Bronchial epithelial cell (primary cell): ENCODE measurements around the gene IQSEC1. TPM values are rescaled to one million over a fixed set of nuclear protein-coding genes. Genes with fewer than 3 reads are reported as not detected.

ENCODE experiments used
- DNase-seq: peaks from one replicate; pipeline ENCODE4 v3.0.0-alpha.2; 2010; ENCODE audit warnings: low read depth
- FAIRE-seq: peaks from 2 replicates; lab custom pipeline; 2011; peaks lifted over from hg19 to GRCh38; lab: Jason Lieb, UNC
- H3K27me3 ChIP-seq: 2 replicates; pipeline ENCODE4 v1.5.1; 2011; ENCODE audit warnings: low read length; ENCODE audit not compliant: control insufficient read depth, insufficient read depth
- H3K36me3 ChIP-seq: 2 replicates; pipeline ENCODE4 v1.5.1; 2011; ENCODE audit warnings: low read length; ENCODE audit not compliant: control insufficient read depth, insufficient read depth
- H3K4me3 ChIP-seq: 2 replicates; pipeline ENCODE4 v1.5.1; 2011; ENCODE audit warnings: mild to moderate bottlenecking, low read depth, low read length, control low read depth
- total RNA-seq: library from RNA; depleted of rRNA; stranded (reverse); fragments of >200 nt; gene quantifications from 2 replicates; pipeline ENCODE4 v1.2.1, GENCODE V29; 2014
- TF ChIP-seq, protein P1 (sequence below): IDR thresholded peaks from 2 replicates; pipeline ENCODE4 v1.5.1; 2011; ENCODE audit warnings: mild to moderate bottlenecking, moderate library complexity, low read length, control low read depth, inconsistent platforms; ENCODE audit not compliant: insufficient read depth, severe bottlenecking

IQSEC1 gene
- total RNA-seq, 1 donor from 2014 or later: 6.6 TPM

DNA sequence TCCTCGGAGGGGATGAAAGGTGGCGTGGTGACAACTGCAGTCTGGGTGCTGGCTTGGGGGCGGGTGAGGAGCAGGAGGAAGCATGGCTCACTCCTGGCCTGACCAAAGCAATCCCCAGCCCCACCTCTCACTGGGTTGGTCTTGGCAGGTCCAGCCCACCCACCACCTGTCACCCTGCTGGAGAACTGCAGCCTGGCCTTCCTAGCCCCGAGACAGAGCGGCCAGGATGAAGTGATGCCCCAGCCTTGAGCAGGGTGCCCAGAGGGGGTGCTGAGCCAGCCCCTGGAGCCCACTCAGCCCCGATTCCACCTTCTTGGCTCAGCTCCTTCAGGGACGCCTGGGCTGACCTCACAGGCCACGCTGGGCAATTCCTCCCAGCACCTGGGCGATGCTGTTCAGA, 89.9 kb downstream of the IQSEC1 start:
- no peak for FAIRE-seq
- H3K27me3 ChIP-seq: peaks cover 5% of the 10 kb centered on the region
- no peak for DNase-seq
- TF ChIP-seq, protein P1, sequence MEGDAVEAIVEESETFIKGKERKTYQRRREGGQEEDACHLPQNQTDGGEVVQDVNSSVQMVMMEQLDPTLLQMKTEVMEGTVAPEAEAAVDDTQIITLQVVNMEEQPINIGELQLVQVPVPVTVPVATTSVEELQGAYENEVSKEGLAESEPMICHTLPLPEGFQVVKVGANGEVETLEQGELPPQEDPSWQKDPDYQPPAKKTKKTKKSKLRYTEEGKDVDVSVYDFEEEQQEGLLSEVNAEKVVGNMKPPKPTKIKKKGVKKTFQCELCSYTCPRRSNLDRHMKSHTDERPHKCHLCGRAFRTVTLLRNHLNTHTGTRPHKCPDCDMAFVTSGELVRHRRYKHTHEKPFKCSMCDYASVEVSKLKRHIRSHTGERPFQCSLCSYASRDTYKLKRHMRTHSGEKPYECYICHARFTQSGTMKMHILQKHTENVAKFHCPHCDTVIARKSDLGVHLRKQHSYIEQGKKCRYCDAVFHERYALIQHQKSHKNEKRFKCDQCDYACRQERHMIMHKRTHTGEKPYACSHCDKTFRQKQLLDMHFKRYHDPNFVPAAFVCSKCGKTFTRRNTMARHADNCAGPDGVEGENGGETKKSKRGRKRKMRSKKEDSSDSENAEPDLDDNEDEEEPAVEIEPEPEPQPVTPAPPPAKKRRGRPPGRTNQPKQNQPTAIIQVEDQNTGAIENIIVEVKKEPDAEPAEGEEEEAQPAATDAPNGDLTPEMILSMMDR: no peak
- no peaks in the 10 kb centered on the region for H3K36me3 ChIP-seq
- H3K4me3 ChIP-seq: no peak overlapping the region

DNA sequence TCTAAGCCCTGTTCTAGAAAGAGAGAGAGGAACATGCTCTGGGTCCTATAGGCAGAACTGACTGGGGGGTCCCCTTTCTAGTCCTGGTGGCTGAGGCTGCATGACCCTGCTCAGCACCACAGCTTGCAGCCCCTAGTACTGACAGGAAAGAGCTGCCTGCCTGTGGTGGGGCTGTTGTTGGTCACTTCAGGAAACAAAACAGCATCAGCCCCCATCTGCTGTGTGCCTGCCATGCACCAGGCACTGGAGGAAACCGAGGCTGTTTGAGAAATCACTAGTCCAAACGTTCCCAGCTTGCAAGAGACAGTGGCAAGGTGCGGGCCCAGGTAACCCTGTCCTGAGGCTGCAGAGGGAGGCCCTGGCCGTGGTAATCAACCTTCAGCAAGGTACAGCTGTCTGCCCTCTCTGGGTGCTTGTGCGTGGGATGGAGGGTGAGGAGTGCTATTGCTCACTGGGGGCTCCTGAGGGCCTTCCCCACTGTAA, 90.6 kb downstream of the IQSEC1 start:
- H3K27me3 ChIP-seq: peaks cover 5% of the 10 kb centered on the region
- DNase-seq: no peak
- no peaks in the 10 kb centered on the region for H3K36me3 ChIP-seq
- H3K4me3 ChIP-seq: no peak overlapping the region
- no peak for FAIRE-seq
- TF ChIP-seq, protein P1: no peak

GRCh38 chr3:12981306-12982275, 91.6 kb downstream of the IQSEC1 start:
- Histone ChIP-seq H3K27me3 (peaks cover 5% of the 10 kb centered on the region), H3K4me3 (no peak overlapping the region), H3K36me3 (no peaks in the 10 kb centered on the region)
- TF ChIP-seq, protein P1: no peak
- no peak for DNase-seq
- no peak for FAIRE-seq

DNA sequence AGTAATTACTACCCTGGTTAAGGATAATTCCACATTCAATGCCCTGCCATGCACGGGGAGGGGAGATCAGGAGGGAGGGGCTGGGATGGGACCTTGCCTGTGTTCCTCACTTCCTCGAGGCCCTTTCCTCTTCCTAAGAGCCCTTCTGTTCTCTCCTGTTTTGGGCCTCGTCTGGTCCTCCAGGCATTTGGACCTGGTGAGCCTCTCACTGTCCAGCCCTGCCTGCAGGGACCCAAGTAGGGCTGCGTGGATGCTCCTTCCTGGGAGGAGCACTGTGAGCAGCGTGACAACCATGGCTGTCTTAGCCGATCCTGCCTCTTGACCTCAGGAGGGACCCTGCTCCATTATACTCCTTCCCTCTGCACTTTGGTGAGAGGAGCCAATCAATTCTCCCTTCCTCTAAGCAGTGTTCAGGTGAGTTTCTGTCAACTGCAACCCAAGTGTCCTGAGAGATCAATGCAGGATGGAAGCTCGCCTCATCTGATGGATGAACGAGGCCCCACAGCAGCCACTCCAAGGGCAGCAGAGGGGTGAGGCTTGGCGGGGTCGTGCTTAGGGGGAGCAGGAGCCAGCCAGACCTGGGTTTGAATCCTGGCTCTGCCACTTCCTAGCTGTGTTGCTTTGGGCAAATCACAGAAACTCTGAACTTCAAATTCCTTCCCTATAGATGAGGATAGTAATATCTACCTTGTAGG, 92.5 kb downstream of the IQSEC1 start:
- DNase-seq (no peak), FAIRE-seq (no peak)
- TF ChIP-seq, protein P1: no peak
- Histone ChIP-seq H3K27me3 (peaks cover 5% of the 10 kb centered on the region), H3K4me3 (no peak overlapping the region), H3K36me3 (no peaks in the 10 kb centered on the region)

GRCh38 chr3:12979947-12980487, 93.2 kb downstream of the IQSEC1 start:
- H3K4me3 ChIP-seq: no peak overlapping the region
- TF ChIP-seq, protein P1: no peak
- no peaks in the 10 kb centered on the region for H3K36me3 ChIP-seq
- H3K27me3 ChIP-seq: peaks cover 5% of the 10 kb centered on the region
- FAIRE-seq (no peak), DNase-seq (no peak)
